H1 (cell line): Measurements from ENCODE around the gene CACNB4.

Experiments
- ASH2L ChIP-seq: fragments of 200-600, 300-600 bp; sonication (generic); IDR thresholded peaks from one replicate; pipeline ENCODE4 v1.7.1; 2017; ENCODE audit warnings: low read length
- BACH1 ChIP-seq: IDR thresholded peaks from 2 replicates; pipeline ENCODE4 v1.6.1; 2012; ENCODE audit warnings: low read length, improper control_type of control experiment
- POLR2A ChIP-seq, 2 experiments: IDR thresholded peaks; 1 replicate in 1 of 2; 2 replicates in 1 of 2; pipeline ENCODE4 v1.6.1; 2011; ENCODE audit warnings: low read depth in 2 of 2, low read length in 2 of 2, mild to moderate bottlenecking in 2 of 2; ENCODE audit errors: control extremely low read depth in 1 of 2

- TF ChIP-seq POLR2A (IDR thresholded peaks at IDR 0.05; ENCODE audit: control extremely low read depth in 1 of 2, low read depth in 2 of 2, low read length in 2 of 2) = no peak
- no peak for TF ChIP-seq ASH2L
- no peak for TF ChIP-seq BACH1
These were observed 15.5 kb downstream of the CACNB4 start for GRCh38 chr2:152083202-152083875.
